ENCODE measurements around the gene RUBCNL. TPM values are rescaled to one million over a fixed set of nuclear protein-coding genes. Genes with fewer than 3 reads are reported as not detected.
A peak's percentile ranks its signal among the peaks of the same experiment; 100 is the strongest.
"Not testable (repeated sequence)": the region's sequence is repeated elsewhere in the genome, so short reads cannot be mapped to it uniquely, and the experiment has no call there.

RUBCNL gene
- total RNA-seq, result 2.8 TPM
- 1 to 10 TPM; 1.9 to 3.1 (median 2.4) TPM for polyA plus RNA-seq (ENCODE audit: insufficient read depth in 1 of 8, insufficient read length in 8 of 8, low replicate concordance in 1 of 8)
- long read RNA-seq, donor 1, partial matches to known transcripts, result 0 of 1 reads
- long read RNA-seq, donor 1, other reads (novel, unspliced or antisense), result 0 of 1 reads
- long read RNA-seq, donor 2, result 0 reads
- long read RNA-seq, donor 3, partial matches to known transcripts, result 0 of 1 reads
- long read RNA-seq, donor 3, other reads (novel, unspliced or antisense), result 0 of 1 reads
- long read RNA-seq, donor 4, result 0 reads
- long read RNA-seq, donor 5, result 0 reads
- long read RNA-seq, donor 6, result 0 reads
- long read RNA-seq, donor 7, result 0 reads
- long read RNA-seq, donor 8, result 0 reads
- long read RNA-seq, donor 9, result 0 reads
- long read RNA-seq, donor 10, result 0 reads
- long read RNA-seq, donor 11, result 0 reads

DNA sequence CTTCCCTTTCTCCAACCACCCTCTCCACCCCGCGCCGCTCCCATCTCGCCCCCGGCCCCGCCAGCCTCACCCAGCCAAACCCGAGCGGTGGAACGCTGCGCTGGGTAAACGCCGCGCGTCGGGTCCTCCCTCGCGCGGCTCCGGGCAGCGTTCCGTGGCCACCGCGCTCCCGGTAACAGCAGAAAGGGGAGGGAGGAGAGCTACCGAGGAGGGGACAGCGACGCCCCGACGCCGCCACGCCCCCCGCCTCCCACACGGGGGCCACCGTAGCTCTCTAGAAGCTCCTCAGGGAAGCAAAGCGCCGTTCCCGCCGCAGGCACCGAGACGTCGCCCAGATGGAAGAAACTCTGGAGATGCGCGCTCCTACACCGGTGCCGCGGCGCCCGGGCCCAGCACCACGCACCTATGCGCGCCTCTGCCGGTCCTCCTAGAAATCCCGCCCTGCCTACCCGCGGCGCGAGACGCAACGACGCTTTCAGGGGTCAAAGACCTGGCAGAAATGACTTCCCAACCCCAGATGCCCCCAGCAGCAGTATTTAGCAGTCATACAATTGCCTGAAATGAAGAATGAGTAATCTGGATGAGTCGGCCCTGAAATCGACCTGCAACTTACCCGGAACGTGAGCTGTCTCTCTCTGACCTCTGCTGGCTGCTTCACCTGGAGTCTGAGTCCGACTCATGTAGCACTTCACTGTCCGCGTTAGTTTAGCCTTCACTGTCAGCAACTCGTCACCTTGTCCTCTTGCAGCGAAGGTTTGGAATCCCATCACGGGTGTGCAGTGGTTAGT lies at the start of gene RUBCNL:
Gene RUBCNL (minus strand): TSS at position 189 of the 788 bp plus-strand sequence. CDS start 14,777 bp downstream, outside the sequence.
- Histone ChIP-seq H3K4me1 (ENCODE audit: control insufficient read depth, insufficient read depth, low read length) (peaks cover 25% of the 10 kb centered on the region), H3K36me3 (ENCODE audit: control insufficient read depth, insufficient read depth, low read length) (no peaks in the 10 kb centered on the region), H3K9me3 (replicated peaks; ENCODE audit: control insufficient read depth, low read depth, low read length) (no peaks in the 10 kb centered on the region), H3K4me3 (ENCODE audit: low read length) (peak within 1 kb of the TSS; percentile 52), H3K27me3 (ENCODE audit: control insufficient read depth, insufficient read depth, low read length) (peaks cover 32% of the 10 kb centered on the region), H3K27ac (ENCODE audit: low read length) (peak within 1 kb of the TSS; percentile 7)
- 2% methylated on average over 61 of the region's 70 CpGs for WGBS (ENCODE audit: insufficient coverage)
- peak; percentile 53 for DNase-seq

- not testable (repeated sequence) for H3K27ac ChIP-seq (ENCODE audit: low read length); H3K27me3 ChIP-seq (ENCODE audit: control insufficient read depth, insufficient read depth, low read length); H3K4me1 ChIP-seq (ENCODE audit: control insufficient read depth, insufficient read depth, low read length); DNase-seq; H3K4me3 ChIP-seq (ENCODE audit: low read length); H3K36me3 ChIP-seq (ENCODE audit: control insufficient read depth, insufficient read depth, low read length); H3K9me3 ChIP-seq (replicated peaks; ENCODE audit: control insufficient read depth, low read depth, low read length)
- no CpG with 5 or more reads among the region's 2 CpGs for WGBS (ENCODE audit: insufficient coverage)
Measured at GRCh38 chr13:46429558-46429957, 42.5 kb upstream of the RUBCNL start.

DNA sequence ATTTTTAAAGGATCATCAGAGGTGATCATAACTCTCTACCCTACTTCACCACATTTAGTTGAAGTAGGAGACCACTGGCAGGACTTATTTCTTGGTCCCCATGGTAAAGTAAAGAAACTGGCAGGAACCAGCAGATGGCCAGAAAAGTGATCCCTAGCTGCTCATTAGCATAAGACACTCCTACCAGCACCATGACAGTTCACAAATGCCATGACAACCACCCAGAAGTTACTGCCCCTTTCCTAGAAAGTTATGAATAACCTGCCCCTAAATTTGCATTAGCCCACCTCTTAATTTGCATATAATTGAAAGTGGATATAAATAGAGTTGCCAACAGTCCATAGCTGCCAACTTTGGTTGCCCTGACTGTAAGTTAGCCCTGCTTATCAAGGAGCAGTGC lies 18.4 kb upstream of the RUBCNL start:
- H3K4me3 ChIP-seq (ENCODE audit: low read length), result no peak overlapping the region
- H3K27ac ChIP-seq (ENCODE audit: low read length), result no peak overlapping the region
- no peaks in the 10 kb centered on the region for H3K36me3 ChIP-seq (ENCODE audit: control insufficient read depth, insufficient read depth, low read length)
- no peak for DNase-seq
- no peaks in the 10 kb centered on the region for H3K9me3 ChIP-seq (replicated peaks; ENCODE audit: control insufficient read depth, low read depth, low read length)
- no peaks in the 10 kb centered on the region for H3K4me1 ChIP-seq (ENCODE audit: control insufficient read depth, insufficient read depth, low read length)
- no peaks in the 10 kb centered on the region for H3K27me3 ChIP-seq (ENCODE audit: control insufficient read depth, insufficient read depth, low read length)

DNA sequence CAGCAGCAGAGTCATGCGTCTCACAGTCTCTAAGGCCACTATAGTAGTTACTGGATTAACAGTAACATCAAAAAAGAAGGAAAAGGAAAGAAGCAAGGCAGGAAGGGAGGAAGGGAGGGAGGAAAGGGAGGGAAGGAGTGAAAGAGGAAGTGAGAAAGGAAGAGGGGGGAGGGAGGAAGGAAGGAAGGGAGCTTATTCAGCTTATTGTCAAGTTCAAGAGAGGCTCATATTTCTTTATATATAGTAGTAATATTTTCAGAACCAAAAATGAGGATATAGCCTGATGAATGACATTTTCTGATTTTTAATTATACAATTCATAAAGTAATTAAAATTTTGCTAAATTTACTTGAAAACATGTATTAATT lies 17.7 kb upstream of the RUBCNL start:
- no CpG with 5 or more reads among the region's 1 CpG for WGBS (ENCODE audit: insufficient coverage)
- Histone ChIP-seq H3K4me1 (ENCODE audit: control insufficient read depth, insufficient read depth, low read length) (no peaks in the 10 kb centered on the region), H3K27ac (ENCODE audit: low read length) (no peak overlapping the region), H3K9me3 (replicated peaks; ENCODE audit: control insufficient read depth, low read depth, low read length) (no peaks in the 10 kb centered on the region), H3K27me3 (ENCODE audit: control insufficient read depth, insufficient read depth, low read length) (no peaks in the 10 kb centered on the region), H3K36me3 (ENCODE audit: control insufficient read depth, insufficient read depth, low read length) (no peaks in the 10 kb centered on the region), H3K4me3 (ENCODE audit: low read length) (no peak overlapping the region)
- DNase-seq, result no peak

GRCh38 chr13:46403851-46404732 lies 17.0 kb upstream of the RUBCNL start:
- no peaks in the 10 kb centered on the region for H3K36me3 ChIP-seq (ENCODE audit: control insufficient read depth, insufficient read depth, low read length)
- H3K4me1 ChIP-seq (ENCODE audit: control insufficient read depth, insufficient read depth, low read length), result no peaks in the 10 kb centered on the region
- H3K27me3 ChIP-seq (ENCODE audit: control insufficient read depth, insufficient read depth, low read length), result no peaks in the 10 kb centered on the region
- H3K4me3 ChIP-seq (ENCODE audit: low read length), result no peak overlapping the region
- peak; percentile 50 for DNase-seq
- H3K9me3 ChIP-seq (replicated peaks; ENCODE audit: control insufficient read depth, low read depth, low read length), result no peaks in the 10 kb centered on the region
- 86% methylated on average over 4 of the region's 8 CpGs for WGBS (ENCODE audit: insufficient coverage)
- no peak overlapping the region for H3K27ac ChIP-seq (ENCODE audit: low read length)

DNA sequence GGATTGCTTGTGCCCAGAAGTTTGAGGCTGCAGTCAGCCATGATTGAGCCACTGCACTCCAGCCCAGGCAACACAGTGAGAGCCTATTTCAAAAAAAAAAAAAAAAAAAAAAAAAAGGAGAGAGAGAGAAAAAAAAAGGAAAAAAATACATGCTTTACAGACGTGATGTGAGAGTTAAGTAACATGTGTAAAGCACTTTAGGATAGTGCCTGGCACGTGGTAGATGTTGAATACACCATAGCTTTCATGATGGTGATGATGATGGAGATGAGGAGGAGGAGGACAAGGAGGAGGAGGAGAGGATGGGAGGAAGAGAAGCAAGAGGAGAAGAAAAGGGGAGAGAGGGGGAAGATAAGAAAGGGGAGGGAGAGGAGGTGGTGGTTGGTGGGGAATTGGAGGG lies 15.1 kb upstream of the RUBCNL start:
- no peaks in the 10 kb centered on the region for H3K27me3 ChIP-seq (ENCODE audit: control insufficient read depth, insufficient read depth, low read length)
- H3K9me3 ChIP-seq (replicated peaks; ENCODE audit: control insufficient read depth, low read depth, low read length), result no peaks in the 10 kb centered on the region
- no peaks in the 10 kb centered on the region for H3K36me3 ChIP-seq (ENCODE audit: control insufficient read depth, insufficient read depth, low read length)
- H3K4me1 ChIP-seq (ENCODE audit: control insufficient read depth, insufficient read depth, low read length), result no peaks in the 10 kb centered on the region
- no peak overlapping the region for H3K4me3 ChIP-seq (ENCODE audit: low read length)
- WGBS (ENCODE audit: insufficient coverage), result 88% methylated on average over 2 of the region's 2 CpGs
- no peak overlapping the region for H3K27ac ChIP-seq (ENCODE audit: low read length)
- DNase-seq, result no peak

DNA sequence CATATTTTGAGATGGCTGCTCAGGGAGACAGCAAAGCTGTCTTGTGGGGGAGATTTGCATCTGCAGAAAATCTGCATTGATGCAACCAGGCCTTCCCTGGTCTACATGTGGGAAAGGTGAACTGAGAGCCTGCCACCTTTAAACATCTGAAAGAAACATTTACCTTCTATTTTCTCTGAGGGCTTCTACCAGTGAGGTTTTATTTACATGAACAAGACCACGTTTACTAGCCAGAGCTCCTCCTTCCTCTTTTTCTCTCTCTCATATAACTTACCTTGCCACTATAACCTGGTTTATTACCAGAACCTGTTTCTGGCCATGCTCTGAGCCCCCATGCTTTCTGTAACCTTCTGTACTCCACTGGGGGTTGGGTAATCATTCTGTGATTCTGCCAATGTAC lies 14.4 kb upstream of the RUBCNL start:
- DNase-seq, result no peak
- H3K27me3 ChIP-seq (ENCODE audit: control insufficient read depth, insufficient read depth, low read length), result no peaks in the 10 kb centered on the region
- 13% methylated on average over 1 of the region's 1 CpG for WGBS (ENCODE audit: insufficient coverage)
- H3K4me3 ChIP-seq (ENCODE audit: low read length), result no peak overlapping the region
- H3K4me1 ChIP-seq (ENCODE audit: control insufficient read depth, insufficient read depth, low read length), result no peaks in the 10 kb centered on the region
- H3K27ac ChIP-seq (ENCODE audit: low read length), result no peak overlapping the region
- H3K36me3 ChIP-seq (ENCODE audit: control insufficient read depth, insufficient read depth, low read length), result no peaks in the 10 kb centered on the region
- no peaks in the 10 kb centered on the region for H3K9me3 ChIP-seq (replicated peaks; ENCODE audit: control insufficient read depth, low read depth, low read length)

DNA sequence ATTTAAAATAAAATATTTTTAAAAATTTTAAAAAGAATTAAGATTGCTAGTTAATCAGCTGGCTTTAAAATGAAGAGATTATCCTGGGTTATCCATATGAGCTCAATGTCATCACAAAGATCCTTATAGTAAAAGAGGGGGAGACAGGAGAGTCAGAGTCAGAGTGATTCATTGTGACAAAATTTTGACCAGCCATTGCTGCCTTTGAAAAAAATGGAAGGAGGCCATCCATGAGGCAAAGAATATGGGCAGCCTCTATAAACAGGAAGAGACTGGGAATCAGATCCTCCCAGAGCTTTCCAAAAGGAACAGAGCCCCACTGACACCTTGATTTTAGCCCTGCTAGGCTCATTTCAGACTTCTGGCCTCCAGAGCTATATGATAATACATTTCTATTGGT lies 9.3 kb upstream of the RUBCNL start:
- H3K27ac ChIP-seq (ENCODE audit: low read length), result no peak overlapping the region
- no peaks in the 10 kb centered on the region for H3K4me1 ChIP-seq (ENCODE audit: control insufficient read depth, insufficient read depth, low read length)
- DNase-seq, result no peak
- H3K4me3 ChIP-seq (ENCODE audit: low read length), result no peak overlapping the region
- H3K27me3 ChIP-seq (ENCODE audit: control insufficient read depth, insufficient read depth, low read length), result no peaks in the 10 kb centered on the region
- H3K36me3 ChIP-seq (ENCODE audit: control insufficient read depth, insufficient read depth, low read length), result no peaks in the 10 kb centered on the region
- no peaks in the 10 kb centered on the region for H3K9me3 ChIP-seq (replicated peaks; ENCODE audit: control insufficient read depth, low read depth, low read length)

DNA sequence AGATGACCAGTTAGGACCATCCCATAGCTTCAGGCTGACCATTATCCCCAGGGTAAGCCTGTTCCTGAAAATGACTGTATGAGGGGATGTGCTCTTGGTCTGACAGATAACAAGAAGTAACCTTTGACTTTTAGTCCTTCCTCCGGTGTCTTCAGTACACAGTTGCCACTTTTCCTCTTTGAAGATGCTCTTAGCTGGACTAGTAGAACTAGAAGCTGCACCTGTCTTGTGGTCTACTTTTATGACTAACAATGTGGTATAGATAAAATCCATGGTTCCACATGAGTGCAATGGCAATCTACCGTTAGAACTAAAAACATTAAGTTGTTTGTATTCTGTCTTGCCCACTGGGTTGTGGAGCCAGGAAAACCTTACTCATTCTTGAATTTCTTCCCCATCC lies 5.9 kb upstream of the RUBCNL start:
- WGBS (ENCODE audit: insufficient coverage), result 86% methylated on average over 1 of the region's 2 CpGs
- peaks cover 12% of the 10 kb centered on the region for H3K4me1 ChIP-seq (ENCODE audit: control insufficient read depth, insufficient read depth, low read length)
- H3K27ac ChIP-seq (ENCODE audit: low read length), result no peak overlapping the region
- H3K4me3 ChIP-seq (ENCODE audit: low read length), result no peak overlapping the region
- H3K36me3 ChIP-seq (ENCODE audit: control insufficient read depth, insufficient read depth, low read length), result no peaks in the 10 kb centered on the region
- no peaks in the 10 kb centered on the region for H3K9me3 ChIP-seq (replicated peaks; ENCODE audit: control insufficient read depth, low read depth, low read length)
- H3K27me3 ChIP-seq (ENCODE audit: control insufficient read depth, insufficient read depth, low read length), result peaks cover 6% of the 10 kb centered on the region
- no peak for DNase-seq
